Measurements from ENCODE around the gene PCNX3.
A peak's percentile ranks its signal among the peaks of the same experiment; 100 is the strongest.
"Not testable (repeated sequence)": the region's sequence is repeated elsewhere in the genome, so short reads cannot be mapped to it uniquely, and the experiment has no call there.

The PCNX3 gene

GRCh38 chr11:65655570-65656332 is 40.2 kb downstream of the PCNX3 start:
- no peak for TF ChIP-seq SPI1 (IDR thresholded peaks at IDR 0.05; ENCODE audit: low read depth, low read length)
- TF ChIP-seq POLR2AphosphoS5 (IDR thresholded peaks at IDR 0.05; ENCODE audit: low read depth, low read length): peak; percentile 55
- DNase-seq (ENCODE audit: insufficient read length, low spot score): no peak
- FAIRE-seq: no peak

GRCh38 chr11:65657426-65657825 is 41.9 kb downstream of the PCNX3 start:
- no peak for TF ChIP-seq POLR2A (IDR thresholded peaks at IDR 0.05; ENCODE audit: low read depth, low read length)
- no peak for DNase-seq (ENCODE audit: insufficient read length, low spot score)
- FAIRE-seq: no peak

- no peak for FAIRE-seq
- DNase-seq (ENCODE audit: insufficient read length, low spot score): no peak
- TF ChIP-seq POU2F2 (IDR thresholded peaks at IDR 0.05; ENCODE audit: low read depth, low read length) (no peak), SPI1 (IDR thresholded peaks at IDR 0.05; ENCODE audit: low read depth, low read length) (no peak), TAF1 (IDR thresholded peaks at IDR 0.05; ENCODE audit: low read depth, low read length) (no peak), PAX5 (IDR thresholded peaks at IDR 0.05; ENCODE audit: insufficient read depth, low read length, severe bottlenecking) (no peak), POLR2AphosphoS5 (IDR thresholded peaks at IDR 0.05; ENCODE audit: low read depth, low read length) (no peak), POLR2A (IDR thresholded peaks at IDR 0.05; ENCODE audit: low read depth, low read length) (no peak)
Observed at GRCh38 chr11:65658174-65659021, 42.8 kb downstream of the PCNX3 start.

- no peak for FAIRE-seq
- TF ChIP-seq POU2F2 (IDR thresholded peaks at IDR 0.05; ENCODE audit: low read depth, low read length) (no peak), POLR2A (IDR thresholded peaks at IDR 0.05; ENCODE audit: low read depth, low read length) (no peak; the same call in 1 of the 2 replicates), PAX5 (IDR thresholded peaks at IDR 0.05; ENCODE audit: insufficient read depth, low read length, severe bottlenecking) (no peak), POLR2AphosphoS5 (IDR thresholded peaks at IDR 0.05; ENCODE audit: low read depth, low read length) (no peak), SPI1 (IDR thresholded peaks at IDR 0.05; ENCODE audit: low read depth, low read length) (no peak), TAF1 (IDR thresholded peaks at IDR 0.05; ENCODE audit: low read depth, low read length) (no peak)
Observed at GRCh38 chr11:65660038-65660437, 44.5 kb downstream of the PCNX3 start.

GRCh38 chr11:65660908-65661307 is 45.3 kb downstream of the PCNX3 start:
- not testable (repeated sequence) for FAIRE-seq; DNase-seq (ENCODE audit: insufficient read length, low spot score)

More at GRCh38 chr11:65660038-65660437, 44.5 kb downstream of the PCNX3 start:
- DNase-seq (ENCODE audit: insufficient read length, low spot score): no peak

GRCh38 chr11:65661599-65662246 is 46.1 kb downstream of the PCNX3 start:
- DNase-seq (ENCODE audit: insufficient read length, low spot score): no peak
- FAIRE-seq: no peak

GRCh38 chr11:65662247-65662798 is 46.7 kb downstream of the PCNX3 start:
- FAIRE-seq: no peak
- TF ChIP-seq POLR2A (IDR thresholded peaks at IDR 0.05; ENCODE audit: low read depth, low read length): no peak
- TF ChIP-seq SPI1 (IDR thresholded peaks at IDR 0.05; ENCODE audit: low read depth, low read length): no peak
- TF ChIP-seq POLR2AphosphoS5 (IDR thresholded peaks at IDR 0.05; ENCODE audit: low read depth, low read length): no peak; the same call in 1 of the 2 replicates
- no peak for TF ChIP-seq POU2F2 (IDR thresholded peaks at IDR 0.05; ENCODE audit: low read depth, low read length)
- no peak for TF ChIP-seq TAF1 (IDR thresholded peaks at IDR 0.05; ENCODE audit: low read depth, low read length)
- TF ChIP-seq PAX5 (IDR thresholded peaks at IDR 0.05; ENCODE audit: insufficient read depth, low read length, severe bottlenecking): no peak
- DNase-seq (ENCODE audit: insufficient read length, low spot score): no peak

More at GRCh38 chr11:65661599-65662246, 46.1 kb downstream of the PCNX3 start:
- TF ChIP-seq SPI1 (IDR thresholded peaks at IDR 0.05; ENCODE audit: low read depth, low read length) (no peak), POLR2A (IDR thresholded peaks at IDR 0.05; ENCODE audit: low read depth, low read length) (no peak), POLR2AphosphoS5 (IDR thresholded peaks at IDR 0.05; ENCODE audit: low read depth, low read length) (no peak), POU2F2 (IDR thresholded peaks at IDR 0.05; ENCODE audit: low read depth, low read length) (no peak), PAX5 (IDR thresholded peaks at IDR 0.05; ENCODE audit: insufficient read depth, low read length, severe bottlenecking) (no peak), TAF1 (IDR thresholded peaks at IDR 0.05; ENCODE audit: low read depth, low read length) (no peak)

GRCh38 chr11:65662799-65663638 is 47.4 kb downstream of the PCNX3 start, which contains the start of gene RELA:
RELA (minus strand) TSS chr11:65662916; CDS start chr11:65662832, 84 bp downstream.
- TF ChIP-seq SPI1 (IDR thresholded peaks at IDR 0.05; ENCODE audit: low read depth, low read length): no peak
- peak; percentile 41; the same call in 1 of the 2 replicates for TF ChIP-seq POLR2AphosphoS5 (IDR thresholded peaks at IDR 0.05; ENCODE audit: low read depth, low read length)
- TF ChIP-seq TAF1 (IDR thresholded peaks at IDR 0.05; ENCODE audit: low read depth, low read length): peak; percentile 12
- peak; percentile 94 for DNase-seq (ENCODE audit: insufficient read length, low spot score)
- FAIRE-seq: peak; percentile 99

GRCh38 chr11:65663639-65664200 is 48.1 kb downstream of the PCNX3 start:
- DNase-seq (ENCODE audit: insufficient read length, low spot score): no peak
- peak; percentile 66 for FAIRE-seq
- TF ChIP-seq PAX5 (IDR thresholded peaks at IDR 0.05; ENCODE audit: insufficient read depth, low read length, severe bottlenecking) (no peak), POU2F2 (IDR thresholded peaks at IDR 0.05; ENCODE audit: low read depth, low read length) (peak; percentile 2; the same call in 1 of the 2 replicates), POLR2A (IDR thresholded peaks at IDR 0.05; ENCODE audit: low read depth, low read length) (0 out of 2 replicates have a peak, but pooled peaks have one; percentile 36), TAF1 (IDR thresholded peaks at IDR 0.05; ENCODE audit: low read depth, low read length) (0 out of 2 replicates have a peak, but pooled peaks have one; percentile 9), SPI1 (IDR thresholded peaks at IDR 0.05; ENCODE audit: low read depth, low read length) (peak; percentile 65; the same call in 1 of the 2 replicates), POLR2AphosphoS5 (IDR thresholded peaks at IDR 0.05; ENCODE audit: low read depth, low read length) (no peak)
